ENCODE measurements around the gene TRAPPC2. TPM values are rescaled to one million over a fixed set of nuclear protein-coding genes. Genes with fewer than 3 reads are reported as not detected.

The TRAPPC2 gene
- total and polyA plus RNA-seq, 2 of the 4 experiments (the other 2 are of a cell fraction): 11.3 to 13.8 TPM

DNA sequence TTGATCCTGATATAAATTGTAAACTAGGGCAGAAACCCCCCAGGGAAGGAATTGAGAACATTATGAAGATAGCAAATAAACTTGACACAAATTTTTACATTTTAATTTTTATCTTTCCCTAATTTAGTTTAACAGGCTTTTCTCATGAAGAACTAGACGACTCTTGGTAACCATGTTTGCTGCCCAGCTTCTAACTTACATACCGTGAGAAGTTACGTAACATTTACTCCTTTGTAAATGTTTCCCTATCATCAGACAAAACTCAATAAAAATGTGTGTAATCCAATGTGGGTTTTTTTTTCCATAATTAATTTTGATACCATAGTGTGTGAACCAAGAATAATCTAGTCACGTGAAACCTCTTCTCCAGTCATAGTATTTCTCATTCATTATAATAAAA lies 34.5 kb upstream of the TRAPPC2 start:
- Histone ChIP-seq H4K20me1 (ENCODE audit: insufficient read depth, low read length) (no peaks in the 10 kb centered on the region), H2BK120ac (ENCODE audit: low read depth, low read length) (no peak overlapping the region), H2AFZ (replicated peaks; ENCODE audit: low read length, poor library complexity) (no peak overlapping the region), H2AK5ac (ENCODE audit: low read depth, low read length) (no peak overlapping the region), H2BK20ac (ENCODE audit: low read depth, low read length) (no peak overlapping the region), H3K4ac (ENCODE audit: low read depth, low read length) (no peak overlapping the region), H4K91ac (ENCODE audit: insufficient read depth, low read depth, low read length) (no peak overlapping the region), H3K18ac (ENCODE audit: low read depth, low read length) (no peak overlapping the region), H3K14ac (replicated peaks; ENCODE audit: low read depth, low read length) (no peak overlapping the region), H4K8ac (ENCODE audit: low read depth in 2 of 2, low read length in 2 of 2) (no peak overlapping the region), H2BK5ac (ENCODE audit: low read depth, low read length, poor library complexity, severe bottlenecking) (no peak overlapping the region), H3K36me3 (ENCODE audit: control insufficient read depth, insufficient read depth, low read length) (peaks cover 19% of the 10 kb centered on the region), H2AK9ac (replicated peaks; ENCODE audit: low read depth, low read length, poor library complexity) (no peak overlapping the region), H3K23ac (ENCODE audit: low read depth, low read length) (no peak overlapping the region), H2BK15ac (ENCODE audit: low read depth, low read length) (no peak overlapping the region), H3K27me3 (ENCODE audit: control insufficient read depth, insufficient read depth, low read length) (no peaks in the 10 kb centered on the region), H3K27ac (ENCODE audit: insufficient read depth, low read length) (no peak overlapping the region), H3K56ac (ENCODE audit: extremely low read depth, insufficient read depth, low read length) (no peak overlapping the region), H3K9me1 (ENCODE audit: insufficient read depth, low read length) (no peaks in the 10 kb centered on the region), H3K4me2 (ENCODE audit: low read depth, low read length) (no peak overlapping the region), H3K4me3 (ENCODE audit: insufficient read depth, low read depth, low read length) (no peak overlapping the region), H3K9me3 (ENCODE audit: control insufficient read depth, insufficient read depth, low read length) (no peaks in the 10 kb centered on the region), H3K79me1 (ENCODE audit: low read depth in 1 of 2, low read length in 2 of 2) (no peaks in the 10 kb centered on the region), H3K4me1 (ENCODE audit: control insufficient read depth, insufficient read depth, low read length) (no peaks in the 10 kb centered on the region), H4K5ac (ENCODE audit: low read depth, low read length) (no peak overlapping the region), H3K9ac (ENCODE audit: low read depth, low read length) (no peak overlapping the region)
- intact Hi-C loops (cut with micrococcal nuclease): no loop called here
- in situ Hi-C loops (cut with MboI; ENCODE audit: low sequenced_read_pairs): loop anchor here (10.0 kb wide), 1 partner anchor 256 kb away; the partner anchor contains the start of gene GEMIN8
- no peak for DNase-seq
- no peak for TF ChIP-seq MXI1 (IDR thresholded peaks at IDR 0.05; ENCODE audit: borderline replicate concordance, low read depth, low read length)
- TF ChIP-seq CEBPB (IDR thresholded peaks at IDR 0.05; ENCODE audit: low read depth, low read length): peak; percentile 70
- no peak for ATAC-seq (ENCODE audit: low read depth)
- no TSS peak for BruUV-seq (replicated peaks)
- POLR2A ChIA-PET (ENCODE audit: unreplicated experiment): no interaction called here
- dilution Hi-C loops (cut with HindIII; ENCODE audit: low sequenced_read_pairs, unreplicated experiment): no loop called here
- CTCF ChIA-PET: interaction anchor here (0.5 to 1.8 kb wide), 2 partner anchors 14 to 211 kb away, joined by 3 to 4 read pairs; no protein-coding TSS in a partner anchor
- WGBS, 2 experiments (ENCODE audit: extremely low coverage in 2 of 2, insufficient read length in 1 of 2): no CpG with 5 or more reads among the region's 4 CpGs
